ENCODE measurements around the gene NDUFB5.

Gene NDUFB5

DNA sequence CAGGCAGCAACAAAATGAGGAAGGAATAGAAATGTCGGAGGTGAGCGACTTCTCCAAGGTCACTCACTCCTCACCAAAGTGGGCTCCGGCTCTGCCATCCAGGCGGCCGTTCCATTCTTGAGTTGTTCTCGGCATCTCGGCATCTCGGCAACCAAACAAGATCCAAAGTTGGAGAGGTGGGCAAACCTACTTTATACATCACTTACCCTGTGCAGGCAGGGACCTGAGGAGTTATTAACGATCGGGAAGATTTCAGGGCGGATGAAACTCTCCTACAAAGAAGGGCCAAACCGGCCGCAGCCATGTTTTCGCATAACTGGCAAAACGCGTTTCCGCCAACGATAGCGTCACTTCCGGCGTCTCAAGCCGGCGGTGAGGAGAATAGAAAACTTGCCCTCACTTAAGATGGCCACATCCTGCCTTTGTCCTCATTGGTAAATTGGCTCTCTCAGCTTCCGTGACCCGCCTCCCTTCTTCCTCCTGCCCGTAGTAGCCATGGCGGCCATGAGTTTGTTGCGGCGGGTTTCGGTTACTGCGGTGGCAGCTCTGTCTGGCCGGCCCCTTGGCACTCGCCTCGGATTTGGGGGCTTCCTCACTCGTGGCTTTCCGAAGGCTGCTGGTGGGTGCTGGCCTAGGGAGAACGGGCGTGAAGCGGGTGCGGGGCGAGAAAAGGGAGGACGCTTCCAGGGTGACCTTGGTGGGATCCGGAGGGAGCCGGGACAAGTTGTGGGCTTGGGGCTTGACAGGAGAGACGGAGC is at the start of gene NDUFB5, which contains the start of gene MRPL47:
TSS of gene NDUFB5 (plus strand) at position 474 of the 758 bp plus-strand sequence. CDS start at position 496, 22 bp downstream.
TSS of gene MRPL47 (minus strand) at position 318 of the 758 bp plus-strand sequence. CDS start at position 304, 14 bp downstream.
- DNase-seq (ENCODE audit: insufficient read length, low spot score): peak; percentile 70
- peak; percentile 90 for FAIRE-seq

DNA sequence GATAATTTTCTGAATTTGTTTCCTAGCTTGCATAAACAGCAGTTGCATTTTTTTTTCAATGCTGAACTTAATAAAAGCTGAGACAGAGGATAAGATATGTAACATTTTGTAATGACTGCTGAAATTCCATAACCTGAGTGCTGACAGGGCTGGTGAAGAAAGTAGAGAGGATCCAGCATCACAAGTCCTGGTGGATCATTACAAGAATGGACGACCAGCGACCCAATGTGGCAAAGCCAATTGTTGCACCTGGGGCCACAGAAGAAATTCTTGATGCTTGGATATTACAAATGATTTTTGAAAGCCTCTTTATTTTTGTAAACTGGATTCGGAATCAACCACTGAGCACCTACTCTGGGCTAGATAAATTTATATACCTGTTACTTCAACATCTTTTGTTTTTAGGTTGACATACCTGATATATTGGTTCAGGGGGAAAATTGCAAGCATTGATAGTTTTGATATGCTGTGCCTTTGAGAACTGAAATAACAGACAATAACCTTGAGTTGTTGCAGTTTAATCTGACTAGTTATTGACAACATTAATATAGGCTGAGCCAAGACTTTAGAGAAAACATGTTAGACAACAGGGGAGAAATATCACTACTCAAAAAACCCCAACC is 45.7 kb upstream of the NDUFB5 start:
- FAIRE-seq (peak; percentile 53), DNase-seq (ENCODE audit: insufficient read length, low spot score) (peak; percentile 32)

DNA sequence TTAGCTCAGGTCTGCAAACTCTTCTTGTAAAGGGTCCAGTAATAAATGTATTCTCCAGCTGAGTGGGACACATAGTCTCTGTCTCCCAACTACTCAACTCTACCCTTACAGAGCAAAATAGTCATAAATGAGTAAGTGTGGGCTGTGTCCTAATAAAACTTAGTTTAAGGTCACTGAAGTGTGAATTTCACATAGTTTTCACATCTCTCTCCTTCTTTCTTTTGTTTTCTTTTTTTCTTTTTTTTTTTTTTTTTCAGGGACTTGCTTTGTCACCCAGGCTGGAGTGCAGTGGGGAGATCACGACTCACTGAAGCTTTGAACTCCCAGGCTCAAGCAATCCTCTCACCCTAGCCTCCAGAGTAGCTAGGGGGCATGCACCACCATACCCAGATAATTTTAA is 43.8 kb upstream of the NDUFB5 start:
- no peak for DNase-seq (ENCODE audit: insufficient read length, low spot score)
- no peak for FAIRE-seq

DNA sequence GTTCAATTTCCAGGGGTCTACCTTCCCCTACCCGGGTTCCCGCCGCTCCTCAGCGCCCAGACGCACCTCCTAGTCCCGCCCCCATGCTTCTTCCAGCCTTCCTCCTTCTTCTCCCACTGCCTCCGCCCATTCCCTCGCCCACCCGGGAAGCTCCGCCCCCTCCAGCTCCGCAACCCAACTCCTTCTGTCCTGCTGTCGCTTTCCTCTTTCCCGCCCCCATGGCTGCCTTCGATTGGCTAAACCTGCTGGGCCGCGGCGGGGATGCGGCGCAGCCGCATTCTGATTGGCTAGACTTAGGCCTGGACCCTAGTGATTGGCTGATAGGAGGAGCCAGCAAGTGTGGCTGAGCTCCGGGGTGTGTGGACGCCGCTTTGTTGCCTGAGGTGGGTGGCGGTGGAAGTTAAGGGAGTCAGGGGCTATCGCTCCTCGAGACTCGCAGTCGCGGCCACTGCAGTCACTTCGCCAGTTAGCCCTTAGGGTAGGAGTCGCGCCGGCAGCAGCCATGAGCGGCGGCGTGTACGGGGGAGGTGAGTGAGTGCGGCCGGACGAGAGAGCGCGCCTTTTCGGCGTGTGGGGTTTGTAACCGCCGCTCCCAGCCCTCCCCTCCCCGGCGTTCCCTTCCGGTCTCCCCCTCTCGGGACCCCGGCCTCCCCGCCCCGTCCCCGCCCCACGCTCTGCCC is 41.9 kb upstream of the NDUFB5 start, which contains the start of gene ACTL6A:
TSS of gene ACTL6A (plus strand) at position 336 of the 680 bp plus-strand sequence. CDS start at position 503, 167 bp downstream.
- FAIRE-seq (peak; percentile 94), DNase-seq (ENCODE audit: insufficient read length, low spot score) (peak; percentile 95)

DNA sequence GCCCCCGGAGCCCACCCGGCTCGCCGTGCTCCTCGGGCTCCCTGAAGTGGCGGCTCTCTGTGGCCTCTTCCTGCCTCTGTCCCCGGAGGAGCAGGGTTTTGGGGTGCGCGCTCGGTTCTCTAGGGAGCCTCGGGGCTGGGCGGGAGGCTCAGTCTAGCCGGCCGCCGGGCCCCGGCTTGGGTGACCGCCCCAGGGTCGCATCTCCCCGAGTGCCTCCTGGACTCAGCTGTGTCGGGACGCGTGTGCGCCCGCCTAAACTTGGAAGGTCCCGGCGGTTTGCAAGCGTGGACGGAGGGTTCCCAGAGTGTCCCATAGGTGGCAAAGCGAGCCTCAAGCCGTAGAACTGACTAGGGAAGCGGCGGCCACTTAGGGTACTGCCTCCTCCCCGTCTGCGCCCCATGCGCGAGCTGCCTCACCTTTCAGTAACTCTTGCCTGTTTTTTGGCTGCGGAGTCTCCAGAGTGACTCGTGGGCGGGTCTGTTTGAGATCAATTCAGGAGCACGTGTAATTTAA is 41.3 kb upstream of the NDUFB5 start:
- FAIRE-seq (peak; percentile 83), DNase-seq (ENCODE audit: insufficient read length, low spot score) (peak; percentile 36)

DNA sequence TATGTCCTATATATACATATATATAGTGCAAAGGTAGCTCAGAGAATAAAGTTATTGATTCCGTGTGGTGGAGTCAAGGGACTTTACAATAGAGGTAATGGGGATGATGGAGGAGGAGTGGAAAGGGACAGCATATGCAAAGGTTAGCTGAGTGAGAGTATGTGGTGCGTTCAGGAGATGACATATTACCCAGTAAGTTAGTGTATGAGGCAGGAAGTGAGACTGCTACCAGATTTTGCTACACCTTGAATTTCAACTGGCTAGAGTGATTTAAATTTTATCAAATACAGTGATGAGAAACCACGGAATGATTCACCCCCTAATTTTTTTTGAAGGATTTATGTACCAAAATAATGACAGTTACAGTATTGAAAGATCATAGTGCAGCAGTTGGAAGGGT is 39.1 kb upstream of the NDUFB5 start:
- FAIRE-seq: peak; percentile 60
- DNase-seq (ENCODE audit: insufficient read length, low spot score): no peak

DNA sequence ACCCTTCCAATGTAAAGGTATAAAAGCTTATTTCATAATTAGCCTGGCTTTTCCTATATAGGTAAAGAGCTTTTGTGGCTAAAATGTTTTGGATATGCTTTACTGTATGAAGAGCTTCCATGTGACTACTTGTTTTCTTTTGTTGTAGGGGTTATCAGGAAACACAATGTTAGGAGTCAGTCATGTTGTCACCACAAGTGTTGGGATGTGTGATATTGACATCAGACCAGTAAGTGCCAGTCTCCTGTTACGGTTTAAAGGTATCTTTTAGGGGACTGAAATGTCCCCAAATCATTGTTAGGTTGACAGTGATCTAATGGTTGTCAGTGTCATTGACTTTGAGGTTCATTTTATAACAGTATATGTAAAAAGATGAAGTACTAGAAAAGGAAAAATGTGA is 23.6 kb upstream of the NDUFB5 start:
- no peak for FAIRE-seq
- no peak for DNase-seq (ENCODE audit: insufficient read length, low spot score)

DNA sequence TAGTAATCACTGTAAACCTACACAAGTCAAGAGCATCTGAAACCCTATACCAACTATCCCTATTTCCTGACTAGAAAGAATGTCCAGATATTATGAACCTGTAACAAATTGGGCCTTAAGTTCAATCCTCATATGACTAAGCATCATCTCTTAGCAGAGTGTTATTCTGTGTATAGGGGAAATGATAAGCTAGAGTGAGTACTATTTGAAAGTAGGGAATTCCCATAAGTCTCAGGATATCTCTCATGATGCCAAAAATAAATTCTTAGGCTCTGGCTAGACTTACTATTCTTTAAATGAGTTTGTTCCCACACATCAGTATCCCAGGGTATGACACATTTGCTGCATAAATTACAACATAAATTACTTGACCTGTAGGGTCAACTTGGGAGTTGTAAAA is 15.5 kb upstream of the NDUFB5 start:
- FAIRE-seq (peak; percentile 33), DNase-seq (ENCODE audit: insufficient read length, low spot score) (no peak)

DNA sequence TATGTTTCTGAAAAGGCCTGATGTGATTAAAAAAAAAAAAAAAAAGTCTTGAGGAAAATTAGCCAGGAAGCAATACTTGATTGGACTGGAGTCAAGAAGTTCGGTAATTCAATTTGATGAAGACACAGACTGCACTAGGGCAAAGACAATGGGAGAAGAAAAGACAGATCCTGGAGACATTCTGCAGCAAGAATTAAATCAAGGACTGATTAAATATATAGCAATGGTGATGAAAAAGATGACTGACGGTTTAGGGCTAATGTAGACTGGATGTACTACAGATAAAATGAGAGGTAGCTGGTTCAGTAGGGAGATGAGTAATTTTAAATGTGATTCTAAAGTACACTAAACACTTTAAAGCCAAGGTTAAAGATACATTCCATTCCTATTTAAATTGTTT is 13.9 kb upstream of the NDUFB5 start:
- FAIRE-seq (no peak), DNase-seq (ENCODE audit: insufficient read length, low spot score) (no peak)

DNA sequence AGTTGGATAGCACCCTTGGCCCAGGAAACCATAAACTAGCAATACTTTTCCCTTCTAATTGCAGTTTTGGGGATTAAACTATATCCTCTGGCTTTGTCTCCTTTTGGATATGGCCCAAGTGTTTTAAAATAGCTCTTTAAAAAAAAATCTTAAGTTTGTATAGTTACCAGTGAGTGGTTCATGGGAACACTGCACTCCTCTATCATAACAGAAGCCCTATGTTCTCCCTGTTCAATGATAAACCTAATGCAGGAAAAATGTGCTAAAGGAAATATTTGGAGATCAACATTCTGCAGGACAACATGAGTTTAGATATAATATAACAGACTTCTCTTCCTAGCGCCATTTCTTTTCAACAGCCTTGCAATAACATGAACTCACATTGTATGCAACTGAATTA is 13.3 kb upstream of the NDUFB5 start:
- no peak for FAIRE-seq

DNA sequence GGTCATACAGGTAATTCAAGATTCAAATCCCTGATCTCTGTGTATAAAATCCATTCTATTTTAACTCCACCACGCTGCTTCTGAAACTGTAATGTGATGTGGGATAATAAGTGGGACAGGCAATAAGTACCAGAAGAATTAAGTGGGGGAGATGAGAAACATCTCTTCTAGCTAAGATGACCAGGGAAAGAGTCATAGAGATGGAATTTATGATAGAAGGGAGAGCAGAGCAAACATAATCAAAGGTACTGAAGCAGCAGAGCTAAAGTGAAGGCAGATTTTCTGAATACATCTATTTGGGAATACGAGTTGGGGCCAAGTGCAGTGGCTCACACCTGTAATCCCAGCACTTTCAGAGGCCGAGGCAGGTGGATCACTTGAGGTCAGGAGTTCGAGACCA is 5.1 kb upstream of the NDUFB5 start:
- FAIRE-seq (no peak), DNase-seq (ENCODE audit: insufficient read length, low spot score) (no peak)

More for the DNA sequence above, 13.3 kb upstream of the NDUFB5 start:
- no peak for DNase-seq (ENCODE audit: insufficient read length, low spot score)

DNA sequence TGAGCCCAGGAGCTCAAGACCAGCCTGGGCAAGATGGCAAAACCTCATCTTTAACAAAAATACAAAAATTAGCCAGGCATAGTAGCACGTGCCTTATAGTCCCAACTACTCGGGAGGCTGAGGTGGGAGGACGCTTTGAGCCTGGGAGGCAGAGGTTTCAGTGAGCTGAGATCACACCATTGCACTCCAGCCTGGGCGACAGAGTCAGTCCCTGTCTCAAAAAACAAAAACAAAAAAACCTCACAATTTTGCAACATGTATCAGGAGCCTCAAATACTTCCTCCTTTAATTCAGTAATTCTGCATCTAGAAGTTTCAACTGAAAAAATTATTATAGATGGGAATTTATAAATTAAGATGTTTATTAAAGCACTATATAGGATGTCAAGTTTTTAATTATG is 1.3 kb upstream of the NDUFB5 start:
- no peak for DNase-seq (ENCODE audit: insufficient read length, low spot score)
- no peak for FAIRE-seq

DNA sequence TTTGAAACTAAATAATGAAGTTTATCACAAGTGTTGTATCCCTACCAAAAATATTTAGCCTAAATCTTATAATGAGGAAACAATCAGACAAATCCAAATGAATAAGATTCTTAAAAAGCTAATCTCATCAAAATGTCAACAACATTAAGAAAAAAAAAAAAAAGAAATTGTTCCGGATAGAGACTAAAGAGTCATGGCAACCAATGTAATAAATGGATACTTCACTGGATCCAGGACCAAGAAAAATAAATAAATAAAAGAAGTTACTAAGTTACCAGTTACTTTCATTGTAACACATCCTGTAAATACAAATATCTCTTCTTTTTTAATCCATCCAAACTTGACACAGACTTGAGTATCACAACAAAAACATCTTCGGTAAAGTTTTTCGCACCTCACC is 763 bp upstream of the NDUFB5 start:
- FAIRE-seq (no peak), DNase-seq (ENCODE audit: insufficient read length, low spot score) (no peak)

DNA sequence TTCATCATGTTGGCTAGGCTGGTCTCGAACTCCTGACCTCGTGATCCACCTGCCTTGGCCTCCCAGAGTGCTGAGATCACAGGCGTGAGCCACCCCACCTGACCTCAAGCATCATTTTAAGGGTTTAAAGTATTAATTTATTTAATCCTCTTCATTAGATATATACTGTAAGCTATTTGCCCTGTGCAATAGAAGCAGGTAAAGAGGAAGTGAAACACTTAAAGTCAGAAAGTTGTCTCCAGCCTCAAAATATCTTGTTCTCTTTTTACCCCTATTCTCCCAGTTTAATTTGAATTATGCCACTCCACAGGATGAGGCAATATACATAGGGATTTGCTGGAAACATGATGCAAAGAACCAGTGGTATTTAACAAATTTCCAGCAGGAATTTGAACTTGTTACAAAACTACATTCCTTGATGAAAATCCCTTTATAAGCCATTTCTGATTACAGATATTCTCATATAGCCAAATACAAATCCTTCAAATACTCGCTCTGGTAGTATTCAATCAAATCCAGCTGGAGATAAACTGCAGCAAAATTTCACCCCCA is 2.0 kb downstream of the NDUFB5 start:
- DNase-seq (ENCODE audit: insufficient read length, low spot score): no peak
- FAIRE-seq: no peak

DNA sequence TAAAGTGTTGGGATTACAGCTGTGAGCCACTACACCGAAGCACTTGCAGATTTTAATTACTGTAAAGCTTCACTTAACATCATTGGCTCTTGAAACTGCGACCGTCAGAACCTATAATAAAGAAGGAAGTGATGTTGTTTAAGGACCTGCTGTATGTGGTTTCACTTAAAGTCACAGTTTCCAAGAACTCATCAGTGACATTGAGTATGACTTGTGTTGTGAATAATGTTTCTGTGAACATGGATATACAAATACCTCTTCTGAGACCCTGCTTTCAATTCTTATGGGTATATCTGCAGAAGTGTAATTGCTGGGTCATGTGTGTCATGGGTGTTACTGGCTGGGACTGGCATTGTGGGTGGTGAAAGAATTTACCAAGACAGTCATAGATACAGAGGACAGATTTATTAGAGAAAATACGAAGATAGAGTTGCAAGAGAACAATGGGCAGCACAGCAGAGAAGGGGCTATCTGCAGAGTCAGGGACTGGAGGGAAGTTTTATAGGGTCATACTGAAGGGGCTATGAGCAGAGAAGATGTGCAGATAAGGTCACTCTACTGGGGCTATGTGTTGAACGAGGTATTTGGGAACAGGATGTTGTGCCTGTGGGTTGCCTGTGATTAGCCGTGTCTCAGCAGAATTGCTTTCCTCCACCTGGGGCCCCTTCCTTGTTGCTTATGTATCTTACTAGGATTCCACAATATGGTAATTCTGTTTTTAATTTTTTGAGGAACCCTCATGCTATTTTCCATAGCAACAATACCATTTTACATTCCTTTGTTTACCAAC is 4.5 kb downstream of the NDUFB5 start:
- DNase-seq (ENCODE audit: insufficient read length, low spot score): no peak
- peak; percentile 70 for FAIRE-seq

DNA sequence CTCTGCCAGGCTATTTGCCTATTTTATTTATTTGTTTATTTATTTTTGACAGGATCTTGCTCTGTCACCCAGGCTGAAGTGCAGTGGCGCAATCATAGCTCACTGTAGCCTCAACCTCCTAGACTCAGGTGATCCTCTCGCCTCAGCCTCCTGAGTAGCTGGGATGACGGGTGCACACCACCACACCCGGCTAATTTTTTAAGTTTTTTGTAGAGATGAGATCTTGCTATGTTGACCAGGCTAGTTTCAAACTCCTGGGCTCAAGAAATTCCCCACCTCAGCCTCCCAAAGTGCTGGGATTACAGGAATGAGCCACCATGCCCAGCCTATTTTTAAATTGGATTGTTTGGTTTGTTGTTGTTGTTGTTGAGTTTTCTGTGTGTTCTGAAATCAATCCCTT is 5.5 kb downstream of the NDUFB5 start:
- FAIRE-seq (no peak), DNase-seq (ENCODE audit: insufficient read length, low spot score) (no peak)

DNA sequence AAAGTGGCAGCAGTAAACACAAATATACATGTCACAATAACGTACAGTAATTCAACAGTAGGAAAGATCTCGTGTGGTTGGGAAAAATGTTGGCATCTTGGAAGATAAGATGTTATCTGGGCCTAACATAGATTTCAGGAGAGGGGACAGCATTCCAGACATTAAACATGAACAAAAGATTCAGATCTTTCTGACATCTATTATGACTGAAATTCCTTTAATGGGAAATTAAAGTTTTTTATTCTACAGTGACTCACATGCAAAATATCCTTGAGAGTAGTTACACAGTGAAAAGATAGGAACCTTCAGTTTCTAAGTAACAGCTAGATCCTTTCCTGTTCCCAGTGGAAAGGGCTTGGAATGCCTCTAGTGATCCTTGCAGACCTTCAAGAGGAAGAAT is 9.2 kb downstream of the NDUFB5 start:
- FAIRE-seq (no peak), DNase-seq (ENCODE audit: insufficient read length, low spot score) (no peak)

DNA sequence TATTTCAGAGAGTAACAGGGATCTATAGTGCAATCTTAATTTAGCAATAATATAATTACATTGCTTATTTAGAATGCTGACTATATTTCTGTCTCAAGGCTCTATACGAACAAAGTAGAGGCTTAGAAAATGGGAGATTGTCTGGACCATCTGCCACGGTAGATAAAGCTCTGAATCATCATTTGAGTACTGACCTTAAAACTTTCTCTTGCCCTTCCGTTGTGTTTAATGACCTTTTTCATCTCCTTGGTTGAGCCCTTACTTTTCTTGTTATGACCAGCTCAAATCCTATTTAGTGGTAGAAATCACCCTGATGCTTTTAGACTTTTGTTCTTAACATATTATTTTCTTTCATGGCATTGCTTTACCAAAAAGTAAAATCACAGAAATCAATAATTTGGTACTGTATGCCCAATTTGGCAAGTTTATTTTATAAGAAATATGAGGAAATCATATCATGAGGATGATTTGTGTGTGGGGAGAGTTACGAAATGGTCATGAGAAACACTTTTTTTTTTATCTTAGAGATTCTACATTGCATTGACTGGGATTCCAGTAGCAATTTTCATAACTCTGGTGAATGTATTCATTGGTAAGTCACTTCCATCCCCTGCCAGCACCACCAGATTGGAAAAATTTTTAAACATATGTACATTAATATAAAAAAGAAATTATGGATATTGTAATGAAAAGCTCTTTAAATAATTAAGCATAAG is 11.0 kb downstream of the NDUFB5 start:
- FAIRE-seq (no peak), DNase-seq (ENCODE audit: insufficient read length, low spot score) (no peak)

DNA sequence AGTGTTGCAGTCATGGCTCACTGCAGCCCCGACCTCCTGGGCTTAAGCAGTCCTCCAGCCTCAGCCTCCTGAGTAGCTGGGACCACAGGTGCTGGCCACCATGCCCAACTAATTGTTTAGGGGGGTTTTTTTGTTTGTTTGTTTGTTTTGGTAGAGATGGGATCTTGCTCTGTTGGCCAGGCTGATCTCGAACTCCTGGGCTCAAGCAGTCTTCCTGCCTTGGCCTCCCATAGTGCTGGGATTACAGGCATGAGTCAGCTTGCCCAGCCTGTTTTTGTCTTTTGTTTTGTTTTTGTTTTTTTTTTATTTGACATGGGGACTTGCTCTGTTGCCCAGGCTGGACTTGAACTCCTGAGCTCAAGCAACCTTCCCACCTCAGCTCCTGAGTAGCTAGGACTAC is 17.4 kb downstream of the NDUFB5 start:
- FAIRE-seq (no peak), DNase-seq (ENCODE audit: insufficient read length, low spot score) (no peak)

DNA sequence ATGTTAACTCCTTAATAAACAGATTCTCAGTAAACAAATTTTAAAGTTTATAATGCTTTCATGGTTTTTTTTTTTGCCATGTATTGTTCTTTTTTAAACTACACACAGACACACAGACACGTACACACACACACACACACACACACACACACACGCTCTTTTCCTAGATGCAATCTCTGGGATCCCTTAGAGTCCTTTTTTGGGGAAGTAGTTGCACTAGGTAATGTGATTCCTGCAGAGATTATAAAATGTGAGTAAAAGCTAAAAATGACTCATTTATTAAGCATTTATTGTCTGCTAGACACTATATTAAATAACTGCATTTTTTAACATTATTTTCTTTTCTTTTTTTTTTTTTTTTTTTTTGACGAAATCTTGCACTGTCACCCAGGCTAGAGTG is 19.9 kb downstream of the NDUFB5 start:
- FAIRE-seq: no peak

More for the DNA sequence above, 19.9 kb downstream of the NDUFB5 start:
- DNase-seq (ENCODE audit: insufficient read length, low spot score): no peak
